Measurements from ENCODE around the gene CGNL1. TPM values are rescaled to one million over a fixed set of nuclear protein-coding genes. Genes with fewer than 3 reads are reported as not detected.

CGNL1 gene
- total RNA-seq, 2 donors from 2014 or later, result not detected

DNA sequence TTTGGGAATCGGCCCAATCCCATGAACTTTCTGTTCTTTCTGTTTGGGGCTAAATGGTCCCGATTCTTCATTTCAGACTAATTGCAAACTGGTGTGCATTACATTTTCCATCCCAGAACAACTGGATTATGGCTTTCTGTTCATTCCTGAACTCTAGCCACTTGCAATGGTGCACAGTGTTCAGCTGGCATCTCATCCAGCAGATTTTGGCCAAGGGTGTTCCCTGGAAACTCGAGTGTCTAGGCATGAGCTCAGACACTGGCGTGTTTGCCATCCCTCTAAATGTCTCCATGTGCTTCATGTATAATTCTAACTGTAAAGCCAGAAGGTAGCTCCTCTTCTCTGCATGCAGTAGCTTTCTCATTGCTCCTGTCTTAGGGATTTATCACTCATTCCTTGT is 118.3 kb downstream of the CGNL1 start:
- Mint-ChIP-seq H3K27ac (no peak overlapping the region), H3K4me1 (ENCODE audit: low read depth) (no peaks in the 10 kb centered on the region), H3K9me3 (no peaks in the 10 kb centered on the region), H3K27me3 (ENCODE audit: low read depth) (peaks cover 20% of the 10 kb centered on the region), H3K36me3 (ENCODE audit: insufficient read depth in 2 of 2) (no peaks in the 10 kb centered on the region), H3K4me3 (no peak overlapping the region)
- no peak for ATAC-seq (replicated peaks in 1 of 2)
- no peak for DNase-seq

DNA sequence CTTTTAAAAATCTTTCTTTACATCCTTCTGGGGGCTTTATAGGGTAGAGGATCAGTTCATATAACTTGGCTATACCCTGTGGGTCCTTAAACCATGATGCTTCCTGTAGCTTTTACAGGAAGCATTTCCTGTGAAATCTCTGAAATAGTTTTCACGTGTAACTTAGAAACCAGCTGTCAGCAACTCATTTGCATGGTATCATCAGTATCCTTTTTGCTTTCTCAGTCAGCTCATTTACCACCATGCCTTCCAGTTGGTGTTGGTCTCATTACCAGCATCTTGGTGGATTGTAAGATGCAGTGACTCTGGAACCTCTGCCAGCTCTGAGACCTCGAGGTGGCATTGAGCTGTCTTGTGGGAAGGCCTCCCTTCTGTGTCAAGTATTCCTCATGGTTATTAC is 118.7 kb downstream of the CGNL1 start:
- H3K4me3 Mint-ChIP-seq, result no peak overlapping the region
- no peak for ATAC-seq (replicated peaks in 1 of 2)
- H3K27me3 Mint-ChIP-seq (ENCODE audit: low read depth), result peaks cover 15% of the 10 kb centered on the region
- H3K4me1 Mint-ChIP-seq (ENCODE audit: low read depth), result no peaks in the 10 kb centered on the region
- H3K27ac Mint-ChIP-seq, result no peak overlapping the region
- H3K9me3 Mint-ChIP-seq, result no peaks in the 10 kb centered on the region
- H3K36me3 Mint-ChIP-seq (ENCODE audit: insufficient read depth in 2 of 2), result no peaks in the 10 kb centered on the region
- no peak for DNase-seq

DNA sequence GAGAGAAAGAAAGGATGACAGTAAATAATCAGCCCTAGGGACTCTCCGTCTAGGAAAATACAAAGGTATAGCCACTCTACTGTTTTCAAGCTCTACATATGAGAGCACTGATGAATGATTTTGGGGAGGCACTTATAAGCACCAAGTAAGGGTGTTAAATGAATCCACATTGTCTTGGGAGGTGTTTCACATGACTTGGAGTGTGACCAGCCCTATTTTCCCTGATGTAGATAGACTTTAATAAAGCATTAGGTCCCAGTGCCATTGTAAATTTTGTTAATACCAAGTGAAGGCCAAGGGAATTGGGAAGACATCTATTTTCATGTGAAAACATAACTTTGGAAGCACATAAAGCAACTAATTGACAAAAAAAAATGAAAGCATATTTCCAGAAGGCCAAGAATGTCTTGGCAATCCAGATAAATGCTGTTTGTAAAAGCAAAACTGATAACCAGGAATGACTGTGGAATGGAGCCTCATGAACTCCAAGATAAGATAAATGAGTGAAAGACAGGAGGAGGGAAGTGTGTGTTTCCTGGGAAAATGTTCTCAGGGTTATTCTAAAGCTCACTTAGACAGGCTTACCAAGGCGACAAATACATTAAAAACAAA is 119.4 kb downstream of the CGNL1 start:
- H3K9me3 Mint-ChIP-seq, result no peaks in the 10 kb centered on the region
- DNase-seq, result no peak
- H3K27ac Mint-ChIP-seq, result no peak overlapping the region
- H3K4me3 Mint-ChIP-seq, result no peak overlapping the region
- peaks cover 9% of the 10 kb centered on the region for H3K27me3 Mint-ChIP-seq (ENCODE audit: low read depth)
- no peaks in the 10 kb centered on the region for H3K36me3 Mint-ChIP-seq (ENCODE audit: insufficient read depth in 2 of 2)
- no peak for ATAC-seq (replicated peaks in 1 of 2)
- H3K4me1 Mint-ChIP-seq (ENCODE audit: low read depth), result no peaks in the 10 kb centered on the region

DNA sequence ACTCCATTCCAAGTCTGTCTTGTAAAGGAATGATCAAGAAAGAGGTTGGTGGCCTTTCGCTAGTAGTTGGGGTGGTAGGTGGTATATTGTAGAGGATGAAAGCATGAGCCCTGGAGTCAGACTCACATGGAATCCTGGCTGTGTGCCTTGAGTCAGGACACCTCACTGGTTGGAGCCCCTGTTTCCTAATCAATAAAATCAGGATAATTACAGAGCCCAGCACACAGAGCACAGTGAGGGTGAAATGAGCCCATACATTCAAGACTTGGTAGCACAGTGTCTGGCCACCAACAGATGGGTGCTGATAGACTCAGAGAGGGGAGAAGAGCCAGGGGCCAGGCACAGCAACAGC is 120.3 kb downstream of the CGNL1 start:
- Mint-ChIP-seq H3K9me3 (no peaks in the 10 kb centered on the region), H3K27ac (no peak overlapping the region)

DNA sequence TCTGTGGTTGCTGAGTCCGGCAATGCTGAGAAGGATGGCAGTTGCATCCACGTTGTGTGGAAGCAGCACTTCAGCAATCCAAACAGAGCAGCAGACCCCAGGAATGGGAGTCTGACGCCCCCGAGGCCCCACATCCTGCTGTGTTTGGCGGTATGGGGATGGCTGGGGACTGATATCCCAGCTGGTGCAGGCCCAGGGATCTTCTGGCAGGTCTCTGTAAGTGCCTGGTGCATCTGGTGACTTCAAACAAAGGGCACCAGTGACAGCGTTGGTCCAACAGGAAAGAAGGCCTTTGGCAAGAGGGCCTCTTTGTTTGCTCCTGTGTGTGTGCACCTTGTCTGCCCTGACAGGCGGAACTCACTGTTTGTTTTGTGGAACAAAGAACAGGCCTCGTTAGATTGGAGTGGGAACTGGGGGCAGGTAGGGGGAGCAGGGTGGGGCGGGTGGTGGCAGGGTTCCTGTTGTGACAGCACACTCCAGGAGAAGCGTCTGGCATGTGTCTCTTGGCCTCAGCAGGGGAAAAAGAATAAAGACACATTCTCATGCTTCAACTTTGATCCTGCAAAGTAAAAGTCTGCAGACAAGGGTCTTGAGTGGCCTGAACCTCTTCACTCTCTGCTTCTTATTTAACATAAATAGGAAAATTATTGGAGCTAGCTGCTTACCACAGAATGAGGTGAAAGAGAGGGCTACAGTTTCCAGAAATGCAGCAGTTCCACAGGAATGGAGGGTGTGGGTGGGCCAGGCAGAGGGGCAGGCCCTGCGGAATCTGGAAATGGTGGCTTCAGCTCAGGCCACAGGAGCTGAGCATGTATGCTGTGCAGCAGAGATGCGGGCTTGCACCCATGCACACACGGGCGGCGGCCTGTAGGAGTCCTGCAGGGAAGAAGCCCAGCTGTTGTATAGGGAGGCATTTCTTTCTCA is 120.9 kb downstream of the CGNL1 start:
- H3K27me3 Mint-ChIP-seq (ENCODE audit: low read depth), result peaks cover 9% of the 10 kb centered on the region
- DNase-seq, result no peak
- no peak for ATAC-seq (replicated peaks in 1 of 2)
- no peak overlapping the region for H3K4me3 Mint-ChIP-seq
- no peaks in the 10 kb centered on the region for H3K36me3 Mint-ChIP-seq (ENCODE audit: insufficient read depth in 2 of 2)
- no peak overlapping the region for H3K27ac Mint-ChIP-seq
- H3K4me1 Mint-ChIP-seq (ENCODE audit: low read depth), result no peaks in the 10 kb centered on the region
- no peaks in the 10 kb centered on the region for H3K9me3 Mint-ChIP-seq

More for the DNA sequence above, 120.3 kb downstream of the CGNL1 start:
- H3K4me3 Mint-ChIP-seq, result no peak overlapping the region
- peaks cover 9% of the 10 kb centered on the region for H3K27me3 Mint-ChIP-seq (ENCODE audit: low read depth)
- ATAC-seq (replicated peaks in 1 of 2) (no peak), DNase-seq (no peak)
- H3K4me1 Mint-ChIP-seq (ENCODE audit: low read depth), result no peaks in the 10 kb centered on the region
- no peaks in the 10 kb centered on the region for H3K36me3 Mint-ChIP-seq (ENCODE audit: insufficient read depth in 2 of 2)

DNA sequence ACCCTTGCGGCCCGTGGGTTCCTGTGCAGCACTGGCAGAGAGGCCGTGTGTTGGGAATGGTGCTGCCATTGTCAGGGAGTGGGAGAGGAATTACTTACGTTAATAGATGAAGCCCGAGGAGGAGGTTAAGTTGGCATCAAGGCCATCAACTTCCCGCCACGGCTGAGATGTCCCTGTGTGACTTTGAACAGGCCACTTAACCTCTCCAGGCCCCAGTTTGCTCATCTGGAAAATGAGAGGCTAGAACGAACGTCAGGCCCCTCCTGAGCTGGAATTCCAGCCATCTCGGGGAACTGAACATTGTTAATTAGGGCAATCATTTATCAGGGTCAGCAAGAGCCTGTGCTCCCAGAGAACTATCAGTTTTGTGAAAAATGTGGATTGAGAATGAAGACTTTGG is 124.0 kb downstream of the CGNL1 start:
- Mint-ChIP-seq H3K9me3 (no peaks in the 10 kb centered on the region), H3K27ac (no peak overlapping the region), H3K4me1 (ENCODE audit: low read depth) (no peaks in the 10 kb centered on the region), H3K27me3 (ENCODE audit: low read depth) (no peaks in the 10 kb centered on the region), H3K4me3 (no peak overlapping the region), H3K36me3 (ENCODE audit: insufficient read depth in 2 of 2) (no peaks in the 10 kb centered on the region)
- ATAC-seq (replicated peaks in 1 of 2), result no peak
- DNase-seq, result no peak

DNA sequence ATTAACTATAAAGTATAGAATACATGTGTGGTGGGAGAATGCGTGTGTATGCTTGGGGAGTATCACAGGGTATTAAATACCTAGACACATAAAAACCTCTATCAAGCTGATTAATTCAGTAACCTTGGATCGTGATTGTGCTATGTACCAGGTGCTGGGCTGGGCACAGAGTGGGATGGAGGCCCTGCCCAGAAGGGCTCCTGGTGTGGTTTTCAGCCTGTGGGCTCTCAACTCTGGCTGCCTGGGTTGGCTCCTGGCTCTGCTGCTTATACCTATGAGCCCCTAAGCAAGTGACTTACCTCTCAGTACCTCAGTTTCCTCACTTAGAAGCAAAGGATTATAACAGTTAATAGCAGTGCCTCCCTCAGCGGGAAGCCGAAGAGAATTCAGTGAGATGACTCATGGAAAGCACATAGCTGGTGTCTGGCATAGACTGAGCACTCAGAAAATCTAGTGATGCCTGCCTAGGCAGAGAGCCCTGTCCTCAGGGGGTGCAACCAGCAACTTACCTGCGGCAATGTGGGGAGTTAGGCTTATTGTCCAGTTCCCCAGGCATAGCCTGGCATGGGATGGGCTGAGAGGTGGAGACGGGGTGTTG is 124.8 kb downstream of the CGNL1 start:
- Mint-ChIP-seq H3K36me3 (ENCODE audit: insufficient read depth in 2 of 2) (no peaks in the 10 kb centered on the region), H3K27me3 (ENCODE audit: low read depth) (no peaks in the 10 kb centered on the region), H3K4me1 (ENCODE audit: low read depth) (no peaks in the 10 kb centered on the region), H3K4me3 (no peak overlapping the region), H3K9me3 (no peaks in the 10 kb centered on the region), H3K27ac (no peak overlapping the region)
- ATAC-seq (replicated peaks in 1 of 2) (no peak), DNase-seq (no peak)

DNA sequence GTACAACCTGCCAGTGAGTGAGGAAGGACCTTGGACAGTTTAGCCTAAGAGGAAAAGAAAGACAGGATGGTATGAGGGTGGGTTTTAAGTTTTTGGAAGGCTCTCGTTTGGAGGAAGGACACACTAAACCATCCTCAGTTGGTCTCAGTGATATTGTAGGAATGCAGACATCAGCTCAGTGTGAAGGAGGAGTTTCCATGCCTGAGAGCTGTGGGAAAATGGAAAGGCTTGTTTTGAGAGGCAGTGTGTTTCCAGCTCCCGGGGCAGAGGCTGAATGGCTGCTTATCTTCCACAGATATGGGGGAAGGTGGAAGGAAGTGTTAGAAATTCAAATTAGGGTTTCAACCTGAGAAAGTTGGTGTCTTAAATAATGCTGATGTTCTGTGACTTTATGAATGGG is 125.8 kb downstream of the CGNL1 start:
- no peaks in the 10 kb centered on the region for H3K4me1 Mint-ChIP-seq (ENCODE audit: low read depth)
- H3K27ac Mint-ChIP-seq, result no peak overlapping the region
- no peak for ATAC-seq (replicated peaks in 1 of 2)
- no peak for DNase-seq
- no peaks in the 10 kb centered on the region for H3K36me3 Mint-ChIP-seq (ENCODE audit: insufficient read depth in 2 of 2)
- no peaks in the 10 kb centered on the region for H3K27me3 Mint-ChIP-seq (ENCODE audit: low read depth)
- H3K9me3 Mint-ChIP-seq, result no peaks in the 10 kb centered on the region
- H3K4me3 Mint-ChIP-seq, result no peak overlapping the region

DNA sequence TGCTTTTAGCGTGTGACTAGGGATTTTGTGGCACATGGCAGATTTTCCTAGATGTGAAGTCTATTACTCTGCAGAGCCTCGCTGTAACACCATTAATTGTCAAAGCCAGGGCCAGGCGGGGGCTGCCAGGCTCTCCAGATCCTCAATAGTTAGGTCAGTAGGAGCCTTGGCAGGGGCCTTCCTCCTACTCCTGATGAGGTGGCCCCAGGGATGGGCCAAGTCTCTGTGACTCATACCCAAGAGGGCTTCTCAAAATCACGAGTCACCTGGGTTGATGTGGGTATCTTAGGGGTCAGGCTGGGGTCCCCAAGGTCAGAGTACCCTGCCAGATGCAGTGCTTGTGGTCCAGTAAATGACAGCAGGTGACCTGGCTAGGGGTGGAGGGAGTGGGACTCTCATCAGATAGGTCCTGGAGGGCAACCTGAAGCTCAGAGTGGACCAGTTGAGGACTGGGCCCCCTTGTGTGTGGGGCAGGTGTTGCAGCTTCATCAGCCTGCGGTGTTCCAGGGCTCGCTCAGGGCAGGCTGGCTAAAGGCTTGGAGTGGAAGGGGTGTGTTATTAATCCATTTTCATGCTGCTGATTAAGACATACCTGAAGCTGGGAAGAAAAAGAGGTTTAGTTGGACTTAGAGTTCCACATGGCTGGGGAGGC is 126.9 kb downstream of the CGNL1 start:
- Mint-ChIP-seq H3K27me3 (ENCODE audit: low read depth) (no peaks in the 10 kb centered on the region), H3K36me3 (ENCODE audit: insufficient read depth in 2 of 2) (no peaks in the 10 kb centered on the region), H3K27ac (no peak overlapping the region), H3K4me3 (no peak overlapping the region), H3K9me3 (no peaks in the 10 kb centered on the region), H3K4me1 (ENCODE audit: low read depth) (no peaks in the 10 kb centered on the region)
- no peak for ATAC-seq (replicated peaks in 1 of 2)
- DNase-seq, result no peak

DNA sequence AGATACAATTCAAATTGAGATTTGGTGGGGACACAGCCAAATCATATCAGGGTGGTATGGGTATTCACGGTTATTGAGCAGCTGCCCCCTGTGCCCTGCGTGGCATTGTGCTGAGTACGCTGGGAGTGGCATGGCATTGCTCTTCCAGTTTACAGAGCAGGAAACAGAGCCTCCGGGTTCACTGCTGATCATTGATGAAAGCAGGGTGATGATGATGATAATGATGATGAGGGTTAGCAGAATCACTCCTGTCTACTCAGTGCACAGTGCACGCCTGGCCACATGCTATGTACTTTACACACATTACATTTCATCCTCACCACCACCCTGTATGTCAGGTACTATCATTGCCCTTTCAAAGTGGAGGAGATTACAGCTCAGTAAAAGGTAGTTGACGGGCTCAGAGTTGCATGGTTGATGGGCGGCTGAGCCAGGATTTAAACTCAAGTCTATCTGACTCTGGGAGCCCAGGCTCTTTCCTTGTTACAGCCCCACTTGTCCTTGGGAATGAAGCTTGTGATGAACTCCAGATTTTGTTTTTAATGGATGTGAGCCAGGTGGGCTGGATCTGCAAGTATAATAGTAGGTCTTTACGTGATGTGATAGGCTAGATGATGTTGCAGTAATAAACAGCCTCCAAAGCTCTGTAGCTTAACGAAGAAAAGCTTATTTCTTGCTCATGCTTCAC is 127.8 kb downstream of the CGNL1 start:
- Mint-ChIP-seq H3K36me3 (ENCODE audit: insufficient read depth in 2 of 2) (no peaks in the 10 kb centered on the region), H3K27ac (no peak overlapping the region), H3K4me1 (ENCODE audit: low read depth) (no peaks in the 10 kb centered on the region), H3K4me3 (no peak overlapping the region), H3K27me3 (ENCODE audit: low read depth) (no peaks in the 10 kb centered on the region), H3K9me3 (no peaks in the 10 kb centered on the region)
- DNase-seq (no peak), ATAC-seq (replicated peaks in 1 of 2) (no peak)

DNA sequence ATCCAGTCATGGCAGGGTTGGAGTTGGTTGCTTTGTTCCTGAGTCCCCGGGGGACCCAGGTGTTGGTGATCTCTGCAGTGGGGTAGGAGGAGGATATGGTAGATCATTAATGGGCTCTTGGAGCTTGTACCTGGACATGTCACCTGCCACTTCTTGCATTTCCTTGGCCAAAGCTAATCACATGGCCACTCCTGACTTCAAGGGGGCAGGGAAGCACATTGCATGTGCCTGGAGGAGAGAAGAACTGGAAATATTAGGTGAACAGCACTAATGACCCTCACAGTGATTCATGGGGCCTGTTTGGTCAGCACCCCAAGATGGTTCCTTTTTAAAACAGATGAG is 128.3 kb downstream of the CGNL1 start:
- no peaks in the 10 kb centered on the region for H3K4me1 Mint-ChIP-seq (ENCODE audit: low read depth)
- no peaks in the 10 kb centered on the region for H3K9me3 Mint-ChIP-seq
- no peak overlapping the region for H3K27ac Mint-ChIP-seq
- no peak overlapping the region for H3K4me3 Mint-ChIP-seq
- no peaks in the 10 kb centered on the region for H3K27me3 Mint-ChIP-seq (ENCODE audit: low read depth)
- no peaks in the 10 kb centered on the region for H3K36me3 Mint-ChIP-seq (ENCODE audit: insufficient read depth in 2 of 2)
- DNase-seq (no peak), ATAC-seq (replicated peaks in 1 of 2) (no peak)

DNA sequence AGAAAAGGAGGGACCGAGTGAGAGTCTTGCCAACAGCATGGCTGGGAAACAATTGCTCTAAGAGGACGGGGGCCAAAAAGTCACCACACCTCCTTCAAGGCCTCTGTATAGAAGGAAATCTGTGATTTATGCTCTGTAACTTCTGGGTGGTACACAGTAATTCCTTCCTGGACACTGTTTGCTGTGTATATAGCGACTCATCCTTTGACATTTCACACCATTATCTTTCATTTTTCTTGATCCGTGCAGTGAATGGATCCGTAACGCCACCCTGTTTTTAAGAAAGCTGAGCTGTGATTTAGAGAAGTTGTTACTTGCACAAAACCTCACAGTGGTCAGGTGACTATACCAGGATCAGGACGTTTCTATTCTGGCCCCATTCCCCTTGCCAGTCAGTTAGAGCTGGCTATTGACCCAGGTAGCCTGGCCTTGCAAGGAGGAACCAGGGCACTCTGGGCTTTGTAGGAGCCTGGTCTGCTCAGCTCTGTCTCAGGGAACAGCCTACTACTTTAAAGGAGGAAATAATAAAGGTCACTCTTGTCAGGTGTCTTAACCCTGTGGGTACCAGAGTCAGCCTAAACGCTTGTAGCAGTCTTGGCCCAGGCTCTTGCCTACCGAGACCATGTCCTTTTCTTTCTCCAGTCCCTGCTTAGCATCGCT is 128.9 kb downstream of the CGNL1 start:
- DNase-seq (no peak), ATAC-seq (replicated peaks in 1 of 2) (no peak)
- no peaks in the 10 kb centered on the region for H3K36me3 Mint-ChIP-seq (ENCODE audit: insufficient read depth in 2 of 2)
- no peak overlapping the region for H3K27ac Mint-ChIP-seq
- H3K27me3 Mint-ChIP-seq (ENCODE audit: low read depth), result no peaks in the 10 kb centered on the region
- H3K4me1 Mint-ChIP-seq (ENCODE audit: low read depth), result no peaks in the 10 kb centered on the region
- H3K9me3 Mint-ChIP-seq, result no peaks in the 10 kb centered on the region
- H3K4me3 Mint-ChIP-seq, result no peak overlapping the region
